ENCODE measurements around the gene ATP9B.

GRCh38 chr18:79402977-79403722 is 334.0 kb downstream of the ATP9B start:
- TF ChIP-seq CTCF (conservative IDR thresholded peaks at IDR 0.05; ENCODE audit: low read depth, low read length) (no peak), EZH2 (IDR thresholded peaks at IDR 0.05; ENCODE audit: borderline replicate concordance, low read depth, low read length, poor library complexity, severe bottlenecking) (no peak)

Measured in A673 (cell line).